Measurements from ENCODE around the gene HACD2. TPM values are rescaled to one million over a fixed set of nuclear protein-coding genes. Genes with fewer than 3 reads are reported as not detected.

The HACD2 gene
- total RNA-seq, 3 donors from 2014 or later (not counting 1 experiment from before 2014, with no cell fraction given): 16.1 to 34.1 (median 24.6) TPM

- H3K27me3 ChIP-seq (ENCODE audit: control insufficient read depth, insufficient read depth, low read length): no peaks in the 10 kb centered on the region
- Mint-ChIP-seq H3K9me3 (no peaks in the 10 kb centered on the region), H3K27me3 (ENCODE audit: low read depth in 2 of 2) (no peaks in the 10 kb centered on the region), H3K27ac (no peak overlapping the region), H3K4me3 (no peak overlapping the region), H3K4me1 (peaks cover 5 to 23% of the 10 kb centered on the region in 2 donors), H3K36me3 (no peaks in the 10 kb centered on the region)
- intact Hi-C loops (cut with micrococcal nuclease): no loop called here
- H3K36me3 ChIP-seq (ENCODE audit: control insufficient read depth, insufficient read depth, low read length): peaks cover 6% of the 10 kb centered on the region
- H3K4me1 ChIP-seq (ENCODE audit: control insufficient read depth, insufficient read depth, low read length): no peaks in the 10 kb centered on the region
- ATAC-seq (no peak), DNase-seq (no peak)
- 100% methylated on average over 2 of the region's 2 CpGs for WGBS (ENCODE audit: insufficient coverage)
- H3K9me3 ChIP-seq (ENCODE audit: control insufficient read depth, insufficient read depth, low read length): no peaks in the 10 kb centered on the region
- TF ChIP-seq, protein P1, sequence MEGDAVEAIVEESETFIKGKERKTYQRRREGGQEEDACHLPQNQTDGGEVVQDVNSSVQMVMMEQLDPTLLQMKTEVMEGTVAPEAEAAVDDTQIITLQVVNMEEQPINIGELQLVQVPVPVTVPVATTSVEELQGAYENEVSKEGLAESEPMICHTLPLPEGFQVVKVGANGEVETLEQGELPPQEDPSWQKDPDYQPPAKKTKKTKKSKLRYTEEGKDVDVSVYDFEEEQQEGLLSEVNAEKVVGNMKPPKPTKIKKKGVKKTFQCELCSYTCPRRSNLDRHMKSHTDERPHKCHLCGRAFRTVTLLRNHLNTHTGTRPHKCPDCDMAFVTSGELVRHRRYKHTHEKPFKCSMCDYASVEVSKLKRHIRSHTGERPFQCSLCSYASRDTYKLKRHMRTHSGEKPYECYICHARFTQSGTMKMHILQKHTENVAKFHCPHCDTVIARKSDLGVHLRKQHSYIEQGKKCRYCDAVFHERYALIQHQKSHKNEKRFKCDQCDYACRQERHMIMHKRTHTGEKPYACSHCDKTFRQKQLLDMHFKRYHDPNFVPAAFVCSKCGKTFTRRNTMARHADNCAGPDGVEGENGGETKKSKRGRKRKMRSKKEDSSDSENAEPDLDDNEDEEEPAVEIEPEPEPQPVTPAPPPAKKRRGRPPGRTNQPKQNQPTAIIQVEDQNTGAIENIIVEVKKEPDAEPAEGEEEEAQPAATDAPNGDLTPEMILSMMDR (IDR thresholded peaks at IDR 0.05): no peak
- H3K4me3 ChIP-seq (ENCODE audit: low read length): no peak overlapping the region
- H3K27ac ChIP-seq (ENCODE audit: low read length): no peak overlapping the region
These were observed 23.7 kb downstream of the HACD2 start for GRCh38 chr3:123561188-123561587.

- Mint-ChIP-seq H3K9me3 (no peaks in the 10 kb centered on the region), H3K4me1 (peaks cover 5 to 18% of the 10 kb centered on the region in 2 donors), H3K27me3 (ENCODE audit: low read depth in 2 of 2) (no peaks in the 10 kb centered on the region), H3K27ac (no peak overlapping the region), H3K36me3 (peaks cover 14% of the 10 kb centered on the region), H3K4me3 (no peak overlapping the region)
- intact Hi-C loops (cut with micrococcal nuclease): loop anchor here (1.0 to 10.0 kb wide), 2 partner anchors 114 to 230 kb away; partner anchors contain the start of gene ADCY5
- TF ChIP-seq, protein P1 (IDR thresholded peaks at IDR 0.05): peak; percentile 95
- H3K9me3 ChIP-seq (ENCODE audit: control insufficient read depth, insufficient read depth, low read length): no peaks in the 10 kb centered on the region
- no peak overlapping the region for H3K27ac ChIP-seq (ENCODE audit: low read length)
- no peaks in the 10 kb centered on the region for H3K4me1 ChIP-seq (ENCODE audit: control insufficient read depth, insufficient read depth, low read length)
- H3K36me3 ChIP-seq (ENCODE audit: control insufficient read depth, insufficient read depth, low read length): peaks cover 4% of the 10 kb centered on the region
- ATAC-seq: peak; percentile 42 to 60 (median 52)
- peak in 1 of 2 donors; percentile 79 for DNase-seq
- 51% methylated on average over 11 of the region's 12 CpGs for WGBS (ENCODE audit: insufficient coverage)
- no peak overlapping the region for H3K4me3 ChIP-seq (ENCODE audit: low read length)
- H3K27me3 ChIP-seq (ENCODE audit: control insufficient read depth, insufficient read depth, low read length): no peaks in the 10 kb centered on the region
These were observed 25.6 kb downstream of the HACD2 start for GRCh38 chr3:123559040-123559861.

DNA sequence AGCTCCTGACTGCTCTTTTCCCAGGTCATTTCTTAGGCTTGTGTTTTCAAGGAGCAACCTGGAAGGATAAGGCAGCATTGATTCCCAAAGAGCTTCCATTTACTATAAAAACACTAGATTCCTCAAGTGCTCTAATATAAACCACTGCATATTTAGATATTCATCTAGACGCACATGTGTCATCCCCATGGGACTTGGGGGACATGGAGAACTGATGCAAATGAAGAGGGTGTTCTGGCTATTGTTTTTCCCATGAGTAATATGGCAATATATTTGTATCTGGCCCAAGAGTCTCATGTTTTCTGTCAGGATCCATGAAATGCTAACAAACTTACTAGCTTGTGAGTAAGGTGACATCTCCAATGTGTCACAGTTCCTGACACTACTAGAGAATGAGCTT lies 31.3 kb downstream of the HACD2 start:
- no peak for ATAC-seq
- peaks cover 17% of the 10 kb centered on the region for H3K36me3 Mint-ChIP-seq
- H3K9me3 Mint-ChIP-seq: peaks cover 0 to 3% of the 10 kb centered on the region in 2 donors

More for the DNA sequence above, 31.3 kb downstream of the HACD2 start:
- Mint-ChIP-seq H3K27ac (no peak overlapping the region), H3K4me3 (no peak overlapping the region), H3K27me3 (ENCODE audit: low read depth in 2 of 2) (no peaks in the 10 kb centered on the region), H3K4me1 (peaks cover 8 to 9% of the 10 kb centered on the region in 2 donors)
- Histone ChIP-seq H3K9me3 (ENCODE audit: control insufficient read depth, insufficient read depth, low read length) (no peaks in the 10 kb centered on the region), H3K27ac (ENCODE audit: low read length) (no peak overlapping the region), H3K4me3 (ENCODE audit: low read length) (no peak overlapping the region), H3K4me1 (ENCODE audit: control insufficient read depth, insufficient read depth, low read length) (no peaks in the 10 kb centered on the region), H3K27me3 (ENCODE audit: control insufficient read depth, insufficient read depth, low read length) (no peaks in the 10 kb centered on the region), H3K36me3 (ENCODE audit: control insufficient read depth, insufficient read depth, low read length) (peaks cover 11% of the 10 kb centered on the region)
- 100% methylated on average over 1 of the region's 1 CpG for WGBS (ENCODE audit: insufficient coverage)
- TF ChIP-seq, protein P1 (IDR thresholded peaks at IDR 0.05): no peak
- no peak for DNase-seq
- intact Hi-C loops (cut with micrococcal nuclease): loop anchor here (10.0 kb wide), 1 partner anchor 109 kb away; the partner anchor contains the start of gene ADCY5

Data from natural killer cell (primary cell).